AG04450 (cell line): ENCODE measurements around the gene DPYSL5. TPM values are rescaled to one million over a fixed set of nuclear protein-coding genes. Genes with fewer than 3 reads are reported as not detected.
A peak's percentile ranks its signal among the peaks of the same experiment; 100 is the strongest.
"Not testable (repeated sequence)": the region's sequence is repeated elsewhere in the genome, so short reads cannot be mapped to it uniquely, and the experiment has no call there.

ENCODE experiments used
- CTCF ChIA-PET: fragments of 300-600, 350-600 bp; formaldehyde crosslinking; extraction: SDS; loops from one replicate; lab custom pipeline; 2022; ENCODE audit warnings: antibody characterized with exemption, inconsistent platforms; lab: Charles Lee
- POLR2A ChIA-PET: fragments of 350-600 bp; formaldehyde crosslinking; extraction: SDS; loops from one replicate; lab custom pipeline; 2021; ENCODE audit warnings: antibody characterized with exemption, inconsistent platforms; lab: Yijun Ruan, JAX
- DNase-seq: peaks from one replicate; pipeline ENCODE4 v3.0.0-alpha.2; 2011; ENCODE audit warnings: low read depth, low spot score
- H3K27ac ChIP-seq: one replicate; pipeline ENCODE4 v1.5.1; 2012; ENCODE audit warnings: low read depth, low read length, control low read depth
- H3K27me3 ChIP-seq: one replicate; pipeline ENCODE4 v1.6.0; 2012; ENCODE audit warnings: low read length; ENCODE audit not compliant: control insufficient read depth, insufficient read depth
- H3K4me3 ChIP-seq: 2 replicates; pipeline ENCODE4 v1.5.1; 2011; ENCODE audit warnings: mild to moderate bottlenecking, low read depth, low read length, control low read depth
- H3K9me3 ChIP-seq: 2 replicates; pipeline ENCODE4 v1.5.1; 2012; ENCODE audit warnings: low read length; ENCODE audit not compliant: control insufficient read depth, insufficient read depth
- CTCF ChIP-seq: IDR thresholded peaks from 2 replicates; pipeline ENCODE4 v1.5.1; 2011; ENCODE audit warnings: low read depth, low read length, control low read depth, inconsistent platforms
- polyA plus RNA-seq: library from polyadenylated mRNA; depleted of rRNA; stranded (reverse); fragments of >200 nt; gene quantifications from 2 replicates; pipeline ENCODE4 v1.2.3, GENCODE V29; 2011

The DPYSL5 gene
- polyA plus RNA-seq, 1 experiment: not detected

- CTCF ChIA-PET: interaction anchor here (0.7 to 2.4 kb wide), 5 partner anchors 10 to 94 kb away, joined by 3 to 14 read pairs (median 3); no protein-coding TSS in a partner anchor
- H3K9me3 ChIP-seq: no peaks in the 10 kb centered on the region
- H3K27me3 ChIP-seq: peaks cover 26% of the 10 kb centered on the region
- no peak for DNase-seq
- POLR2A ChIA-PET: no interaction called here
- H3K27ac ChIP-seq: no peak overlapping the region
- TF ChIP-seq CTCF: peak; percentile 54
- H3K4me3 ChIP-seq: no peak overlapping the region
Measured at GRCh38 chr2:26922405-26923188, 74.7 kb downstream of the DPYSL5 start.

GRCh38 chr2:26923189-26923466, 75.2 kb downstream of the DPYSL5 start:
- H3K27me3 ChIP-seq: peaks cover 26% of the 10 kb centered on the region
- POLR2A ChIA-PET, H3K27ac ChIP-seq, H3K4me3 ChIP-seq, DNase-seq, H3K9me3 ChIP-seq: not testable (repeated sequence)
- CTCF ChIA-PET: interaction anchor here (0.7 to 2.4 kb wide), 4 partner anchors 11 to 94 kb away, joined by 3 to 14 read pairs (median 3); no protein-coding TSS in a partner anchor

GRCh38 chr2:26924731-26925099, 76.8 kb downstream of the DPYSL5 start:
- DNase-seq: no peak
- H3K4me3 ChIP-seq: no peak overlapping the region
- TF ChIP-seq CTCF: no peak
- ChIA-PET POLR2A (interaction anchor here (0.6 kb wide), 1 partner anchor 17 kb away, joined by 3 read pairs; no protein-coding TSS in a partner anchor), CTCF (no interaction called here)
- H3K27ac ChIP-seq: no peak overlapping the region
- H3K27me3 ChIP-seq: peaks cover 28% of the 10 kb centered on the region
- H3K9me3 ChIP-seq: no peaks in the 10 kb centered on the region

- Histone ChIP-seq H3K4me3 (no peak overlapping the region), H3K27ac (no peak overlapping the region), H3K9me3 (no peaks in the 10 kb centered on the region), H3K27me3 (peaks cover 28% of the 10 kb centered on the region)
- CTCF ChIA-PET: no interaction called here
- POLR2A ChIA-PET: interaction anchor here (0.6 kb wide), 1 partner anchor 18 kb away, joined by 3 read pairs; no protein-coding TSS in a partner anchor
- no peak for DNase-seq
- TF ChIP-seq CTCF: no peak
Measured at GRCh38 chr2:26925100-26925791, 77.3 kb downstream of the DPYSL5 start.

GRCh38 chr2:26927221-26927620, 79.3 kb downstream of the DPYSL5 start:
- Histone ChIP-seq H3K27ac (no peak overlapping the region), H3K4me3 (no peak overlapping the region), H3K27me3 (peaks cover 19% of the 10 kb centered on the region), H3K9me3 (no peaks in the 10 kb centered on the region)
- no peak for DNase-seq
- CTCF ChIA-PET: interaction anchor here (1.2 to 2.3 kb wide), 2 partner anchors 14 to 34 kb away, joined by 5 to 6 read pairs; no protein-coding TSS in a partner anchor
- POLR2A ChIA-PET: no interaction called here
- no peak for TF ChIP-seq CTCF
